ENCODE data around the gene EEF1A2. TPM values are rescaled to one million over a fixed set of nuclear protein-coding genes. Genes with fewer than 3 reads are reported as not detected.

Gene EEF1A2
- total RNA-seq, 1 experiment from 2014 or later, result 75.2 TPM

GRCh38 chr20:63475209-63475608 is 23.7 kb downstream of the EEF1A2 start:
- no peaks in the 10 kb centered on the region for H3K9me2 ChIP-seq (ENCODE audit: insufficient read depth)
- intact Hi-C loops (cut with micrococcal nuclease; ENCODE audit: unreplicated experiment), result no loop called here
- BruUV-seq (replicated peaks), result no TSS peak
- H3K36me3 ChIP-seq (ENCODE audit: low read depth), result no peaks in the 10 kb centered on the region
- H3K4me2 ChIP-seq, result no peak overlapping the region
- no peaks in the 10 kb centered on the region; the same call in 1 of the 2 replicates for H3F3A ChIP-seq (ENCODE audit: insufficient read depth, low read depth)
- no peak overlapping the region for H2AFZ ChIP-seq
- H3K27me3 ChIP-seq (ENCODE audit: insufficient read depth, low read depth), result peaks cover 84% of the 10 kb centered on the region
- POLR2A ChIA-PET (ENCODE audit: unreplicated experiment), result no interaction called here
- no peak for DNase-seq
- H3K79me2 ChIP-seq (ENCODE audit: low read depth), result no peaks in the 10 kb centered on the region
- H3K4me1 ChIP-seq (replicated peaks; ENCODE audit: insufficient read depth), result no peaks in the 10 kb centered on the region
- H3K27ac ChIP-seq, result no peak overlapping the region
- H3K9me3 ChIP-seq (ENCODE audit: insufficient read depth, low read depth), result no peaks in the 10 kb centered on the region
- no peak overlapping the region for H3K4me3 ChIP-seq
- CTCF ChIA-PET, result no interaction called here
- no peaks in the 10 kb centered on the region; the same call in 1 of the 2 replicates for H4K20me1 ChIP-seq (ENCODE audit: insufficient read depth)
- TF ChIP-seq CTCF (conservative IDR thresholded peaks at IDR 0.05) (no peak), EZH2 (IDR thresholded peaks at IDR 0.05; ENCODE audit: low read depth) (no peak)

GRCh38 chr20:63473555-63474449 is 25.1 kb downstream of the EEF1A2 start:
- TF ChIP-seq CTCF (conservative IDR thresholded peaks at IDR 0.05) (no peak), EZH2 (IDR thresholded peaks at IDR 0.05; ENCODE audit: low read depth) (no peak)
- intact Hi-C loops (cut with micrococcal nuclease; ENCODE audit: unreplicated experiment), result no loop called here
- BruUV-seq (replicated peaks), result no TSS peak
- H3K9me3 ChIP-seq (ENCODE audit: insufficient read depth, low read depth), result no peaks in the 10 kb centered on the region
- CTCF ChIA-PET, result no interaction called here
- no peak for DNase-seq
- H3K4me1 ChIP-seq (replicated peaks; ENCODE audit: insufficient read depth), result no peaks in the 10 kb centered on the region
- no peaks in the 10 kb centered on the region for H3K79me2 ChIP-seq (ENCODE audit: low read depth)
- no peaks in the 10 kb centered on the region; the same call in 1 of the 2 replicates for H4K20me1 ChIP-seq (ENCODE audit: insufficient read depth)
- H3F3A ChIP-seq (ENCODE audit: insufficient read depth, low read depth), result no peaks in the 10 kb centered on the region; the same call in 1 of the 2 replicates
- no peak overlapping the region for H3K4me3 ChIP-seq
- H3K27ac ChIP-seq, result no peak overlapping the region
- POLR2A ChIA-PET (ENCODE audit: unreplicated experiment), result no interaction called here
- no peak overlapping the region for H2AFZ ChIP-seq
- H3K27me3 ChIP-seq (ENCODE audit: insufficient read depth, low read depth), result peaks cover 92% of the 10 kb centered on the region
- no peaks in the 10 kb centered on the region for H3K9me2 ChIP-seq (ENCODE audit: insufficient read depth)
- H3K36me3 ChIP-seq (ENCODE audit: low read depth), result no peaks in the 10 kb centered on the region
- H3K4me2 ChIP-seq, result no peak overlapping the region

- DNase-seq, result no peak
- Histone ChIP-seq H3K27me3 (ENCODE audit: insufficient read depth, low read depth) (peaks cover 94% of the 10 kb centered on the region), H3K27ac (no peak overlapping the region), H3K9me3 (ENCODE audit: insufficient read depth, low read depth) (no peaks in the 10 kb centered on the region), H3K79me2 (ENCODE audit: low read depth) (no peaks in the 10 kb centered on the region), H3K4me1 (replicated peaks; ENCODE audit: insufficient read depth) (no peaks in the 10 kb centered on the region), H3F3A (ENCODE audit: insufficient read depth, low read depth) (no peaks in the 10 kb centered on the region; the same call in 1 of the 2 replicates), H3K36me3 (ENCODE audit: low read depth) (no peaks in the 10 kb centered on the region), H4K20me1 (ENCODE audit: insufficient read depth) (no peaks in the 10 kb centered on the region; the same call in 1 of the 2 replicates), H3K4me3 (no peak overlapping the region), H3K9me2 (ENCODE audit: insufficient read depth) (no peaks in the 10 kb centered on the region), H3K4me2 (no peak overlapping the region), H2AFZ (no peak overlapping the region)
- TF ChIP-seq CTCF (conservative IDR thresholded peaks at IDR 0.05) (no peak), EZH2 (IDR thresholded peaks at IDR 0.05; ENCODE audit: low read depth) (no peak)
- ChIA-PET CTCF (no interaction called here), POLR2A (ENCODE audit: unreplicated experiment) (no interaction called here)
- intact Hi-C loops (cut with micrococcal nuclease; ENCODE audit: unreplicated experiment), result no loop called here
- BruUV-seq (replicated peaks), result no TSS peak
Measured at GRCh38 chr20:63472862-63473390, 26.0 kb downstream of the EEF1A2 start.

Data from PC-9 (cell line).